ENCODE data around the gene FNDC3B. TPM values are rescaled to one million over a fixed set of nuclear protein-coding genes. Genes with fewer than 3 reads are reported as not detected.

Gene FNDC3B
- total RNA-seq, 1 donor from 2014 or later = 29.0 TPM

DNA sequence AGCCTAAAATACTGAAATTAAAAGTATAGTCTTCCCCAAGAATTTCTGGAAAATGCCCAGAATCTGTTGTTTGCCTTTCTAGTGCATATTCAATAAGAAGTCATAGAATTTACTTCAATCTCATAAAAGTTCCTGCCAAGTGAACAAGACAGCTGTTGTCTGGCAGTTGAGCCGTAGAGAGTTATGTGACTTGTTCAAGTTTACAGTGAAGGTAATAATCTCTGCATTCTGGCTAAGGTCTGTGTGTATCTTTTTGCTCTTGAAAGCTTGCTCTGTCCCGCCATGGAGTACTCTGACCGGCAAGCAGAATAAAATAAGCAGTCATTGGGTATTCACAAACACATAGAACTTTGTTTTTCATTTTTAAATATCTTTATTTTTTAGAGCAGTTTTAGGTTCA lies 331.0 kb downstream of the FNDC3B start:
- intact Hi-C loops (cut with micrococcal nuclease) = no loop called here
- H3K4me1 Mint-ChIP-seq (ENCODE audit: low read depth) = no peaks in the 10 kb centered on the region
- DNase-seq (ENCODE audit: low spot score) = no peak
- H3K4me3 Mint-ChIP-seq = no peak overlapping the region
- no peak overlapping the region for H3K27ac Mint-ChIP-seq
- no peaks in the 10 kb centered on the region for H3K9me3 Mint-ChIP-seq
- H3K27me3 Mint-ChIP-seq (ENCODE audit: insufficient read depth) = no peaks in the 10 kb centered on the region
- no peaks in the 10 kb centered on the region for H3K36me3 Mint-ChIP-seq (ENCODE audit: low read depth)

DNA sequence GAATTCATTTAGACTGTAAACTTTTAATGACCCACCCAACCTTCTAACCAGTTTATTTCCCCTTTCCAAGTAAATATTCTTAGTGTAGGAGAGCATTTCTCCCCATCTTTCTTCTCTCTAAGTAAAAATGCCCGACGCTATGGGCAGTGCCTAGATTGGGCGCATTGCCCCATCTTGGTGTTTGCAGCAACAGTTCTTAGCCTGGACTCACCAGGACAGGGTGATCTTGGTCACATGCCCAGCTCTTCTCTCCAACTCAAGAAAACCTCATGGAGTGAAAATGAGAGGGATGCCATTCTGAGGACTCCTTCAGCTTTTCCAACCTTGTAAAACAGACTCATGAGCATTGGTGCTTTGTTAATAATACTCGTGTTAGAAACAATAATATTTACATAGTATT lies 332.2 kb downstream of the FNDC3B start:
- Mint-ChIP-seq H3K4me3 (no peak overlapping the region), H3K9me3 (no peaks in the 10 kb centered on the region), H3K27ac (no peak overlapping the region), H3K27me3 (ENCODE audit: insufficient read depth) (no peaks in the 10 kb centered on the region), H3K4me1 (ENCODE audit: low read depth) (no peaks in the 10 kb centered on the region), H3K36me3 (ENCODE audit: low read depth) (no peaks in the 10 kb centered on the region)
- intact Hi-C loops (cut with micrococcal nuclease) = no loop called here
- no peak for DNase-seq (ENCODE audit: low spot score)

DNA sequence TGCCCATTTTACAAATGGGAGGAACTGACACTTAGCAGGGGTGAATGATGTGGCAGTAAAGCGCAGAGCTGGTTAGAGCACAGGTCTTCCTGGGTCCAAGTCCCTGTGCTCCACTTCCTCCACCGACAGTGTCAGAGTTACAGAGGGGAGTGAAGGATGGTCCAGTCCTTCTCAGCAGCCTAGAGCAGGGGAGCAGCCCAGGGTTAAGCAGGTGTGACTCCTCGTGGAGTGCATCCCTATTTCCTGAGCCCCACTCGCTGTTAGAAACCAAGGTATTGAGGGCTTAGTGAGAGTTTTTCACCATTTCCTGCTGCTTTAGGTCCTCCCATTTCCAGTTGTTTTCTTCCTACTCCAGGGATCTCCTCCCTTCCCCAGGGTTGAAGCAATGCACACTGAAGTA lies 333.5 kb downstream of the FNDC3B start:
- Mint-ChIP-seq H3K4me3 (no peak overlapping the region), H3K27ac (no peak overlapping the region)
- intact Hi-C loops (cut with micrococcal nuclease) = no loop called here

DNA sequence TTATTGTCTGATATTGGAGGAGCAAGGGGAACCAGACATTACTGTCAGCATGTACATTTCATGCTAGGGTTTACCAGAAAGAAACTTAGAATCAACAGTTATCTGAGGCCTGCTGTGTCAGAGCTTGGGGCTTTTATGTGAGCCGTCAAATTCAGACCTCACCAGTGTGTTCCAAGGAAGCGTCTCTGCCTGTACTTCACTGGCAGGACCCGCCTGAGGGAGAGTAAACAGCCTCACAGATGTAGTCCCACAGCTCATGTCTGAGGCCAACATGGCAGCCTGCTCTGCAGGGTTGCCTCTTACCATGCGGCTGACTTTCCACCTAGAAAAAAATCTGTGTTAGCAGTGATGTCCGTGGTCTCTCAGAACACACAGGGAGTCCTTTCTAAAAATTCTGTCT lies 334.5 kb downstream of the FNDC3B start:
- H3K4me1 Mint-ChIP-seq (ENCODE audit: low read depth) = no peaks in the 10 kb centered on the region
- H3K27ac Mint-ChIP-seq = no peak overlapping the region
- H3K27me3 Mint-ChIP-seq (ENCODE audit: insufficient read depth) = no peaks in the 10 kb centered on the region
- no peak overlapping the region for H3K4me3 Mint-ChIP-seq
- DNase-seq (ENCODE audit: low spot score) = no peak
- intact Hi-C loops (cut with micrococcal nuclease) = no loop called here
- peaks cover 10% of the 10 kb centered on the region for H3K36me3 Mint-ChIP-seq (ENCODE audit: low read depth)
- no peaks in the 10 kb centered on the region for H3K9me3 Mint-ChIP-seq

More for the DNA sequence above, 333.5 kb downstream of the FNDC3B start:
- Mint-ChIP-seq H3K36me3 (ENCODE audit: low read depth) (peaks cover under 1% of the 10 kb centered on the region), H3K9me3 (no peaks in the 10 kb centered on the region), H3K27me3 (ENCODE audit: insufficient read depth) (no peaks in the 10 kb centered on the region), H3K4me1 (ENCODE audit: low read depth) (no peaks in the 10 kb centered on the region)
- no peak for DNase-seq (ENCODE audit: low spot score)

DNA sequence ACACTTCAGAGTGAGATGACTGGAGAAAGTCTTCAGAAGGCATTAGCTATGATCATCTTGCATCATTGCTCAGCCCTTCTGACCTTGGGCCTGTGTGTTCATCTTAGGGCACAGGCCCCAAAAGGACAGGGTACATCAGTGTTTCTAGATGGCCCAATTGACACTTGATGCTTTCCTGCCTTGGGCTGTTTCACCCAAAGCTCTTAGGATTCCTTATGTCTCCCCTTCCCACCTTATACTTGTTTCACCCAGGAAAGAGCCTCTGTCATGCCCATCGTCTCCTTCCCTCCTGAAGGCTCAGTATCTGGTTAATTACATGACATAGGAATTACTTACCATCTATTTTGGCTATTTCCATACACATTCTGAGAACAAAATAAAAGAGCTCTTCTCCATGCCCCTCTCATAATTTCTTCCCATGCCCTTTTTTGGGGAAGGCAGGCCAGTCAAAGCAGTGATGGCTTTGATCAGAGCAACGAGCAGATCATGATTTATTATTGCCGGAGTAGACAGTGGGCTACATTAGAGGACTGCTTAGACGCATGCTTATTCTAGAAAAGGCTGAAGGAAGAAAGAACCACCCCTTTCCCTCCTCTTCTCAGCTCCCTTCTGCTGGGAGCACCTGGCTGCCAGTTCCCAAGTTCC lies 335.9 kb downstream of the FNDC3B start:
- no peak for DNase-seq (ENCODE audit: low spot score)
- no peaks in the 10 kb centered on the region for H3K4me1 Mint-ChIP-seq (ENCODE audit: low read depth)
- no peaks in the 10 kb centered on the region for H3K9me3 Mint-ChIP-seq
- H3K4me3 Mint-ChIP-seq = no peak overlapping the region
- no peak overlapping the region for H3K27ac Mint-ChIP-seq
- H3K36me3 Mint-ChIP-seq (ENCODE audit: low read depth) = peaks cover 13% of the 10 kb centered on the region
- no peaks in the 10 kb centered on the region for H3K27me3 Mint-ChIP-seq (ENCODE audit: insufficient read depth)
- intact Hi-C loops (cut with micrococcal nuclease) = no loop called here

DNA sequence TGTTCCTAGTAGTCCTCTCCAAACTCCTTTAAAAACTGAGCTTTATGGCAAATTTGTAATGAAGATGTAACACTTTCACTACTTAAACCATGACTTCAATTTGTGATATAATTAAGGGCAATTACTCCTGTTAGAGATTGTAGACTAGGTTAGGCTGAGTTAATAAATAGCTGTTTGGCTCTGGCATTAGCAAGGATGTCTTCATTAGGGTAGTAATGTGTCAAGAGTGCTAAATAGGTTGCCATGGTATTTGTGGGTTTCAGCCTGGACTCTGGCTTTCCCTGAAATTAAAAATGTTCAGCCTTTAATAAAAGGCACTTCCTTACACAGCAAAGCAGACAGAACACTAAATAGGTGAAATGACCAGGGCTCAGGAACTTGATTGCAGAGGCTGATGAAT lies 337.0 kb downstream of the FNDC3B start:
- Mint-ChIP-seq H3K4me3 (no peak overlapping the region), H3K36me3 (ENCODE audit: low read depth) (peaks cover 23% of the 10 kb centered on the region), H3K27me3 (ENCODE audit: insufficient read depth) (no peaks in the 10 kb centered on the region), H3K9me3 (no peaks in the 10 kb centered on the region), H3K4me1 (ENCODE audit: low read depth) (no peaks in the 10 kb centered on the region), H3K27ac (no peak overlapping the region)
- DNase-seq (ENCODE audit: low spot score) = no peak
- intact Hi-C loops (cut with micrococcal nuclease) = no loop called here

DNA sequence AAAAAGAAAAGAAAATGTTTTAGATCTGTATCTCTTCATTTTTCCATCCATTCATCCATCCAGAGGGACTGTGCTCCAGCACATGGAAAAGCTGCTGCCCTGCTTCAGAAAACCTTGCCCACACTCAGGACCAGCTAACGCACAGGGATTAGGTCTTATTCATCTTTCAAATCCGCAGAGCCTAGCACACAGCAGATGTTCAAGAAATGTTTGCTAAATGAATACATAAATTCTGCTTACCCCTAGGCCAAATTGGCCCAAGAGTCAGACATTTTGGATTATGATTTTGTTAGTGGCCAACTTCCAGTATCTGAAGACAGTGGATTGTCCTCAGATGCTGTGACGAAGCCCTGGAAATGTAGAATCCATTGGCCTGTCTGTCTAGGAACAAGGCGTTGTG lies 337.5 kb downstream of the FNDC3B start:
- intact Hi-C loops (cut with micrococcal nuclease) = no loop called here
- Mint-ChIP-seq H3K4me1 (ENCODE audit: low read depth) (no peaks in the 10 kb centered on the region), H3K27me3 (ENCODE audit: insufficient read depth) (no peaks in the 10 kb centered on the region), H3K36me3 (ENCODE audit: low read depth) (peaks cover 26% of the 10 kb centered on the region), H3K27ac (no peak overlapping the region), H3K4me3 (no peak overlapping the region), H3K9me3 (no peaks in the 10 kb centered on the region)
- DNase-seq (ENCODE audit: low spot score) = no peak

DNA sequence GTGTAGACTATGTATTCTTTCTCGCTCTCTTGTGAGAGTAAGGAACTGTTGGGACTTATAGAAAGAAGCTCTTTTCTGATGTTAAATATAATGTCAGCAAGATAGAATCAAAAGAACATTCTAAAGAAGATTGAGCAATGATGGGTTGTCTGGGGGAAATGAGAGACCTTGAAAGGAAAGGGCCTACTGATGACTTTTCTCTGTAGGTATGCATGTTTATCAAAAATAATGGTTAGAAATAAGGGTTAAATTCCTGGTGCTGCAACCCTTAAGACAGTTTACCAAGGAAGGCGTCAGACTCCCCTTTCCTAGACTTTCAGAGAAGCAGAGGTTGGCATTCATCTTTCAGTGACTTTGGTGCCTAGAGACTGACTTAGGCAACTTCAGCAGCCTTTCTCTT lies 339.1 kb downstream of the FNDC3B start:
- DNase-seq (ENCODE audit: low spot score) = no peak
- H3K27me3 Mint-ChIP-seq (ENCODE audit: insufficient read depth) = no peaks in the 10 kb centered on the region
- peaks cover 31% of the 10 kb centered on the region for H3K36me3 Mint-ChIP-seq (ENCODE audit: low read depth)
- no peak overlapping the region for H3K27ac Mint-ChIP-seq
- intact Hi-C loops (cut with micrococcal nuclease) = no loop called here
- no peaks in the 10 kb centered on the region for H3K4me1 Mint-ChIP-seq (ENCODE audit: low read depth)
- H3K9me3 Mint-ChIP-seq = no peaks in the 10 kb centered on the region
- H3K4me3 Mint-ChIP-seq = no peak overlapping the region

DNA sequence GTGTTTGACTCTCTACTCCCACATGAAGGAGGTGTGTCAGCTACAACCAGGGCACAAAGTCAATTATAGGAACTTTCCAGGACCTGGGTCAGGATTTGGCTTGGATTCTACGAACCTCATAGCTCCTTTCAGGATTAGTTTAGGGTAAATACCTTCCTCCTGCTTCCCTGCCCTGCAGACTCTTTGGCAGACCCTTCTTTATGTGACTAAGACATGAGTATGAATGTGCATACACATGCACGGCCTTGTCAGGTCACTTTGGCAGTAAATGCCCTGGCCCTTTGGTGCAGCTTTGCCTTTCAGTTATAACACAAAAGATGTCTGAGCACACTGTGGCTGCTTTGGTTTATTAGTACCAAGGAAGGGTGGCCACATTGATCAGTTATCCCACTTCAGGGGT lies 340.0 kb downstream of the FNDC3B start:
- no peaks in the 10 kb centered on the region for H3K4me1 Mint-ChIP-seq (ENCODE audit: low read depth)
- H3K36me3 Mint-ChIP-seq (ENCODE audit: low read depth) = peaks cover 31% of the 10 kb centered on the region
- H3K9me3 Mint-ChIP-seq = no peaks in the 10 kb centered on the region
- no peak overlapping the region for H3K4me3 Mint-ChIP-seq
- no peaks in the 10 kb centered on the region for H3K27me3 Mint-ChIP-seq (ENCODE audit: insufficient read depth)
- intact Hi-C loops (cut with micrococcal nuclease) = no loop called here
- no peak for DNase-seq (ENCODE audit: low spot score)
- no peak overlapping the region for H3K27ac Mint-ChIP-seq

DNA sequence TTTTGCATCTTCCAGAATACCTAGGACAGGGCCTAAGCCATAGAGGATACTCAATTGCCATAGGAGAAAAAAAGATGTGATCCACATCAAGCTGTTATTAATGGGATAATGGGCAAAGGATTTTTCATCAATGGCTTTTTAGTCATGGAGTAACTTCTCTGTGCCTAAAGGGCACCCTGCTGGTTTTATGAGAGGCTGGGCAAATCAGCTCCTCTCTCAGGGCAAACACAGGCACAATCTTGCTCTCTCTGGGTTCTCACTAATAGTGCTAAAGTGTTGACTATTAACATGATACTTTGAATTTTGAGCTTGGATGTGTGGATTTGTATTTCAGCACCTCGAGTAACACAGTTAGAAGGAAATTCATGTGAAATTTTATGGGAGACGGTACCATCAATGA lies 341.3 kb downstream of the FNDC3B start:
- H3K36me3 Mint-ChIP-seq (ENCODE audit: low read depth) = peaks cover 31% of the 10 kb centered on the region
- DNase-seq (ENCODE audit: low spot score) = no peak
- no peaks in the 10 kb centered on the region for H3K27me3 Mint-ChIP-seq (ENCODE audit: insufficient read depth)
- intact Hi-C loops (cut with micrococcal nuclease) = no loop called here
- no peak overlapping the region for H3K4me3 Mint-ChIP-seq
- no peak overlapping the region for H3K27ac Mint-ChIP-seq
- no peaks in the 10 kb centered on the region for H3K9me3 Mint-ChIP-seq
- no peaks in the 10 kb centered on the region for H3K4me1 Mint-ChIP-seq (ENCODE audit: low read depth)

DNA sequence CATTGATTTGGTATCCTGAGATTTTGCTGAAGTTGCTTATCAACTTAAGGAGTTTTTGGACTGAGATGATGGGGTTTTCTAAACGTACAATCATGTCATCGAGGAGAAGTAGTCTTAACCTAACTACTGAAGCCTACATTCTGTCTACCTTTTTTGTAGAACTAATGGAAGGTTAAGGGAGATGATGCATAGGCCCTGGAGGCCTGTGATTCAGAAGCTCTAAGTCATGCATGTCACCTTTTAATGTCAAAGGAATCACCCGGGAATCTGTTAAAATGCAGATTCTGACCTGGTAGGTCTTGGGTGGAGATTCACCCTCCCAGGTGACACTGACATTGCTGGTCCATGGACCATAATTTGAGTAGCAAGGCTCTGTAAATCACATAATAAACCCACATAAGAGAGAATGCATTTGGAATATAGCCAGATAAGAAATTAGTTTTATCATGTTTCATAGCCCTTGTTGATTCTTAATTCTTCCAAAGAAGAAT lies 344.0 kb downstream of the FNDC3B start:
- Mint-ChIP-seq H3K4me1 (ENCODE audit: low read depth) (no peaks in the 10 kb centered on the region), H3K9me3 (no peaks in the 10 kb centered on the region), H3K4me3 (no peak overlapping the region), H3K27me3 (ENCODE audit: insufficient read depth) (no peaks in the 10 kb centered on the region), H3K27ac (no peak overlapping the region), H3K36me3 (ENCODE audit: low read depth) (peaks cover 27% of the 10 kb centered on the region)
- no peak for DNase-seq (ENCODE audit: low spot score)
- intact Hi-C loops (cut with micrococcal nuclease) = no loop called here

DNA sequence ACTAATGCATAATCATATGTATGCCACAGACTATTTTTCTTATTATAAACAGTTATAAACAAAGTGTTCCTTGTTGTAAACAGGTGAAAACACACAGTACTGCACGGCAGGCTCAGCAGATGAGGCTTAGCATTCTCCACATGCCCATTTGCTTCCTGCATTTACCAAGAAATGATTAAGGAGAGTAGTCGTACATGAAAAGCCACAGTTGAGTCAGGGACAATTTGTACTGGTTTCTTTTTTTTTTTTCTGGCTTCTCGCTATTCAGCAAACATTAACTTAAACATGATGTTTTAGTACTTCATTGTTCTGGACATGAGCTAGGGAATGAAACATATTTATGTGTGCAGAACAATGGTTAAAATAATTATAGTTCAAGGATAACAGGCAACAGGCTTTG lies 345.5 kb downstream of the FNDC3B start:
- H3K4me1 Mint-ChIP-seq (ENCODE audit: low read depth) = no peaks in the 10 kb centered on the region
- H3K9me3 Mint-ChIP-seq = no peaks in the 10 kb centered on the region
- intact Hi-C loops (cut with micrococcal nuclease) = no loop called here
- H3K36me3 Mint-ChIP-seq (ENCODE audit: low read depth) = peaks cover 20% of the 10 kb centered on the region
- H3K27me3 Mint-ChIP-seq (ENCODE audit: insufficient read depth) = no peaks in the 10 kb centered on the region
- H3K4me3 Mint-ChIP-seq = no peak overlapping the region
- no peak overlapping the region for H3K27ac Mint-ChIP-seq
- DNase-seq (ENCODE audit: low spot score) = no peak

DNA sequence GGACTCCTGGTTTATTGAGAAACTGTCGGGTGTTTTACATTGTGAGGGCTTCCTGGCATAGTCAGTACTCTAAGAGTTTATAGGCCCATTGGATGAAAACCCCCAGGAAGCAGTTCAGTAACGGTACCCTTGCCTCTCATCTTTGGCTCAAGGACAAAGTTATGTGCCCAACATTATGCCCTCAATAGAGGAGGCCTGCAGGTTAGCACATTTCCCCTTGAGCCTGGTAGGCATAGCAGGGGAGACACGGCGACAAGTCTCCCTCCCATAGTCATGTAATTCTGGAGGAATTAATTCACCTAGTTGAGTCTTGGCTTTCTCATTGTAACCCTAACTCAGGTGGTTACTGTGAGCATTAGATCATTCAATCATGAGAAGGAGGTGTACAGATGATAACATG lies 348.4 kb downstream of the FNDC3B start:
- H3K27me3 Mint-ChIP-seq (ENCODE audit: insufficient read depth) = no peaks in the 10 kb centered on the region
- H3K27ac Mint-ChIP-seq = no peak overlapping the region
- no peaks in the 10 kb centered on the region for H3K36me3 Mint-ChIP-seq (ENCODE audit: low read depth)
- H3K4me1 Mint-ChIP-seq (ENCODE audit: low read depth) = no peaks in the 10 kb centered on the region
- DNase-seq (ENCODE audit: low spot score) = no peak
- no peak overlapping the region for H3K4me3 Mint-ChIP-seq
- intact Hi-C loops (cut with micrococcal nuclease) = no loop called here
- no peaks in the 10 kb centered on the region for H3K9me3 Mint-ChIP-seq

All from activated T-helper 1 cell treated with anti-CD3 and anti-CD28 coated beads, Interleukin-12 subunit alpha, Interleukin-12 subunit beta, Interleukin-2, Interleukin-4 antibody, amounts not matched to agents 30 ng/mL and 10 ng/mL and 1 ng/mL, durations not matched to agents 14 hours and 24 hours and 36 hours (primary cell).